GM18870 (cell line): ENCODE data around the gene MGAT4A.

ENCODE experiments used
- ATAC-seq: cut with Tn5 transposase; IDR thresholded peaks from one replicate; pipeline ENCODE4 v1.9.1; 2021; ENCODE audit warnings: moderate library complexity; ENCODE audit not compliant: unreplicated experiment

The MGAT4A gene

DNA sequence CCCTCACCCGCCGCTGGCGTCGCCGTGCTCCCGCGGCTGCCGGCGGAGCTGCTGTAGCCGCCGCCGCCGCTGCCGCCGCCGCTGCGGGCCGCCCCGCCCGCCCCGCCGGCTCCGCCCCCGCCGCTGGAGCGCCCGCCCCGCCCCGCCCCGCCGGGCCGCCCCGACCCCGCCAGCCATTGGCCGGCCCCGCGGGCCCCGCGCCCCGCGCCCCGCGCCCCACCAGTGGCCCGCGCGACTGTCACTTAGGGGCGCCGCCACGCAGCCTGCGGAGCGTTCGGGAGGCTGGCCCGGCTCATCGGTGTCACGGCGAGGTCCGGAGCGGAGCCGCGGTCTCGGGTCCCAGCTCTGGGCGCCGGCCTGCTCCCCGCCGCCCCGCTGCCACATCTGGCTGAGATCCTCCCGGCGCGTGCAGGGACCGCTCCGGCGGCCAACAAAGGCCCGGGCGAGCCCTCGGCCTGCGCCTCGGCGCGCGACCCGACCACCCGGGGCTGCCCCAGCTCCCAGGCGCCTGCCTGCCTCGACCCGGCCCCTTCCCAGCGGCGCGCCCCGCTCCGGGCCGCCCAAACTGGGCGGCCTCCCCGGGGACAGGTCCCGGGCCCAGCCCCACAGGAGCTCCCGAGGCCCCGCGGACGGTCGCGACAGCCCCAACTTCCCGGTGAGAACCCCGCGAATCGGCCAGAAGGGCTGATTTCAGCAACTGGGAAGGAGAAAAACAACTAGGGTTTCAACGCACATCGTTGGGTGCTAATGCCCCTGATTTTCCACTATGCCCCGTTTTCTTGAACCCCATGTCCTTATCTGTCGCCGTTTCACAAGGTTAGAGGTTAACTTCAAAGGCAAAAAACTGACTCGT, at the start of gene MGAT4A:
MGAT4A (minus strand) TSS at position 92 of the 853 bp plus-strand sequence. CDS start 4,800 bp downstream, outside the sequence.
- ATAC-seq = peak; percentile 52

- no peak for ATAC-seq
Measured at GRCh38 chr2:98778741-98779483, 48.0 kb upstream of the MGAT4A start.

DNA sequence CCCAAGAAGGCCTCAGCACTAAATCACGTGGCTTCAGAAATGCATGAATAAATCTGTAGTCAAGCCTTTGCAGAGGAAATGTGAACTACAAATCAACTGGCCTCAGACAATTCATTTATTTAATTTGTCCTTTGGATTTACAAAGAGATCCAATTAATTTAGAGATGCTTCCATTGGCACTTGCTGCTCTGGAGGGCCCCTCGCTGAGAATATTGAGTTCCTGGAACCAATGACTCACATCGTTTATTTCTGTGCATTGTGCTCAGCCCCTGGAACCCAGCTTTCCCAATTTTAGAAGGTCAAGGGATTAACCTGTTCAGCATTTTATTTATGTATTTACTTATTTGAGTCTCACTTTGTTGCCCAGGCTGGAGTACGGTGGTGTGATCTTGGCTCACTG, 47.2 kb upstream of the MGAT4A start:
- no peak for ATAC-seq

DNA sequence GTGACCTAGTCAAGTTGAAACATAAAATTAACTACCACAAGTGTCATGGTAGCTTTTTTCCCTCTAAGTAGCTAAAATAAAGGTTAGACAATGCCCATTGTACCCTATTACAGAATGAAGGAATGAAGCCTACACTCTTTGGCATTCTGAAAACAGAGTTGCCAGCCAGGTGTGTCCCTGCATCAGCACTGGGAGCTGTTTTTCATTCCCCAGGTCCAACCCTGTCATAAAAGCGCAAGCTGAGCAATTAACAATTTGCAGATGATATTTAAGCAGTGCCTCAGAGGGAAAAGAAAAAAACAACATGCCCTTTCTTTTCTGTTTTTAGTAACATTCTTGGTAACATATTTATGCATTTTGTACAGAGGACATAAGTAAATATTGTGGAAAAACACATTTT, 46.8 kb upstream of the MGAT4A start:
- no peak for ATAC-seq

DNA sequence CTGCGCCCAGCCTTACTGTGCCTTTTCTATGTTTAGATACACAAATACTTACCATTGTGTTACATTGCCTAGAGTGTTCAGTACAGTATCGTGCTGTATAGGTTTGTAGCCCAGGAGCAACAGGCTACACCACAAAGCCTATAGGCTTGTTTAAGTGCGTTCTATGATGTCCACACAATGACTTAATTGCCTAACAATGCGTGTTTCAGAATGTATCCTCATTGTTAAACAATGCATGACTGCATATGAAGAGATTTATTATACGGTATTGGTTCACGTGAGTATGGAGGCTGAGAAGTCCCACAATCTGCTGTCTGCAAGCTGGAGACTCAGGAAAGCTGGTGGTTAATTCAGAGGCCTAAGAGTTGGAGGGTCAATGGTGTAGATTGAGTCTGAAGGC, 46.1 kb upstream of the MGAT4A start:
- no peak for ATAC-seq

DNA sequence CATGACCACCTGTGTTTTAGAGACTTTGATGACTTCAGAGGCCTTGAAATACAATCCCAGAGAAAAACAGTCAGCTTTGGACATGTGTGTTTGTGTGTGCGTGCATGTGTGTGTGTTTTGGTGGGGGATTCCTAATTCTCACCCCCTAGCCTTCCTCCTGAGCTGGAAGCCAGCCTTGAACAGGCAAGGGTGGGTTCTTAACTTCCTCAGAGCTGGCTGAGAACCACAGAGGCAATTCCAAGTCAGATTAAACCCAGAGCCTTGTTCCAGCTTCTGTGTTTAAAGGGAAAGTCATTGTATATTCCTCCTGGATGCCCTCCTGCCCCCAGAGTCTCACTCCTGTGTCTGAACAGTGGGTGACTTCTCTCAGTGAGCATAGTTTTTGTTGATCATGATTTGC, 45.2 kb upstream of the MGAT4A start:
- no peak for ATAC-seq

DNA sequence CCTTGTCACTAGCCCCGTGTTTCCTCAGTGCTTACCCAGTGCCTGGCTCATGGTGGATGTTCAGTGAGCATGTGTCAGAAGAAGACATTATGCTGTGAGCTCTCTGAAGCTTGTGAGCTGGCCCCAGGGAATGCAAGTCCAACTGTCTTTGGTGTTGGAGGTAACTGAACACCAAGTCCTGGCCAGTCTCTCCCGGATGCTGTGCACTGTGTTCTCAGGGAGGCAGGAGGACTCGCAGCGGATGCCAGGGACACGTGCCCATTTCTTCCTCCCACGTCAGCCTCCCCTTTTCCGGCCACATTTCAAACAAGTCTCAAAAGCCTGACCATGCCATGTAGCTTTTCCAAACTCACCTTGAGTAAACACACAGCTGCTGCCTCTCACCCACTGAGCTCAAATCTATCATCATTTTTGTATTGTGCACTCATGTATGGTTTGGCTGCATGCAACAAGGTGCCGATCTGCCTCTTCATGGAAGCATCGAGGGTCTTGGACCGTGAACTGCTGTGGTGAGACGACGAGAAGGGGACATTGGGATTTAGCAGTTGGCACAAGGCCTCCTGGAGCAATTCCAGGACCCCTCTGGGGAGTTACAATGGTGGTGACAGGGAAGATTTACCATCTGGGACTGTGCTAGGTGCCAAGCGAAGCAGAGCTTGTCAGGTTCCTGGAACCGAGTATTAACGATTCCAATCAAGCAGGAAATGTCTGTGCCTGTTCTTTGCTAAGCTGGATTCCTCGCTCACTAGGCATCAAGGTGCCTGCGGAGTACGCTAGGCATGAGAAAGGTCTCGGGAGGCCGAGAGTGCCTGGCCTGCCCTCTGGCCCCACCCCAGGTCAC, 44.4 kb upstream of the MGAT4A start:
- ATAC-seq = no peak

- no peak for ATAC-seq
Measured at GRCh38 chr2:98773907-98774306, 43.0 kb upstream of the MGAT4A start.

DNA sequence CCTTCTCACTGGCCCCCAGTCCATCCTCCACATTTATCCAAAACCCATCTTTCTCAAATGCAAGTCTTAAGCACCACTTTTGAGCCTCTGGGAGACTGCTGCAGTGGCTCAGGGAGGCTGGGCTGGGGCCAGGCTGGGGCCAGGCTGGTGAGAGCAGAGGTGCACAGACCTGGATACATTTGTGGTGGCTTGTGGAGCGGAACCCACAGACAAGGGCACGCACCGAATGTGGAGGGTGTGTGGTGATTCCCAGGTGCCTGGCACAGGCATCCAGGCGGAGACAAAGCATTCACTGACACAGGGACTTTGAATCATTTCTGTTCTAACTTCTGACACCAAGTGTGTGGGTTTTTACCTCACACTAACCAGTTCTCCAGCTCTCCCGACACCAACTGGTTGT, 42.2 kb upstream of the MGAT4A start:
- no peak for ATAC-seq

DNA sequence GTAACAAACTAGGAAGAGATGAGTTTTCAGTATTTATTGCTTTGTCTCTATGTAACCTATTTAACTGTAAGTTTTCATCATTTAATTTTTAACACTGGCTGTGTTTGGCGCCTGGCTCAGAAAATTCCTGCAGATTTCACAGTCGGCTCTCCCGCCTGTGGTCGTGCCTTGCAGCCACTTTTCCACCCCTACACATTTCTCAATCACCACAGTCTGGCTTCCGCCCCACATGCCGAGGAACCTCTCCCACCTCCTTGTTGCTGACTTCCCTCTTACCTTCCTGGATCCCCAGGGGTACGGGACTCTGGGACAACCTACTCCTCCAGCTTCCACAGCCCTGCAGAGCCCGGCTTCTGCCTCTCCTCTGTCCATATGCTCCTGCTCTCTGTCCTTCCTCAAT, 41.6 kb upstream of the MGAT4A start:
- ATAC-seq = no peak

DNA sequence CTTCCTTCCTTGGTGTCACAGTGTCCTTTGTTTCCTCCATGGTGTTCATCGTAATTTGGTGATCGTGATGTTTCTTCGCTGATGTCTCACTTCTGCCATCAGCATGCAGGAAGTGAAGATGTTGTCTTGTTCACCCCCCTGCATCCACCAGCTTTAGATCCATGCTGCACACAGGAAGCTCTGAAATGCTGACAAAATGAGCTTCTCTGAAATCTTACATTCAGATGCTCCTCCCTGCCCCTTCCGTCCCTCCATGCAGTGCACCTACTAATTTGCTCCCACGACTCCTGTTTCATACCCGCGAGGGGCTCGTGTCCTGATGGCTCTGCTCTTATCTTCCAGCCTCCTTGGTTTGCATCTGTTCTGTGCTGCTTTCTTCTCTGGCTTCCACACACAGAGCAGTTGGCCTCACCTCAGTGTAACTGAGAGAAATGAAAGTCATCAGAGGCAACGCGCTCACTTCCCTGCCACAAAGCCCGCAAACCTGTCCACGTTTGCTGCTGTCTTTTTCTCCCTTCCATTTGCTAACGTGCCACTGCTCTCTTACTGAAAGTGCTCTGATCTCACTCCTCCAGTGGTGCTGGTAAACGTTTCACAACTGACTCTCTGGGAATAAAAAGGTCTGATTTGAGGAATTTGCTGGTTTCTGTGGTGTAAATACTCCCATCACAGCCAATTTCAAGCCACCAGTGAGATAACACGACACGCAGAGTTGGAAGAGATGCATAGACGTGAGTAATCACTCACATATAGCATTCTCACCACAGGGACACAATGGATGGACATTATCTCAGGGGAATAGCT, 41.0 kb upstream of the MGAT4A start:
- ATAC-seq = no peak

- no peak for ATAC-seq
Measured at GRCh38 chr2:98771264-98771663, 40.3 kb upstream of the MGAT4A start.

GRCh38 chr2:98769784-98770183, 38.9 kb upstream of the MGAT4A start:
- no peak for ATAC-seq

DNA sequence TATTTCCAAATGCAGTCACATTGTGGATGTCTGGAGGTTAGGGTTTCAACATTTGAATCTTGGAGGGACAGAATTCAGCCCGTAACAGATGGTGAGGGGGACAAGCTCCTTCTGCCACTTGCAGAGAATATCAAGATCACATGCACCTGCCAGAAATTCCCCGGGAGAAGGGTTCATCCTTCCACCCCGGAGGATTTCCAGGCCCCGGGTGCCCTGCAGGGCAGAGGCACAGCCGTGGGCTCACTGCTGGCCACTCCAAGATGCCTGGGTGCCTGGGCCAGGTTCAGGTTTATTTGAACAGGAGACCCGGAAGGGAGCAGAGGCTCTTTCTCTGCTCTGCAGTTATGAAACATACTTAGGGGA, 38.2 kb upstream of the MGAT4A start:
- no peak for ATAC-seq

DNA sequence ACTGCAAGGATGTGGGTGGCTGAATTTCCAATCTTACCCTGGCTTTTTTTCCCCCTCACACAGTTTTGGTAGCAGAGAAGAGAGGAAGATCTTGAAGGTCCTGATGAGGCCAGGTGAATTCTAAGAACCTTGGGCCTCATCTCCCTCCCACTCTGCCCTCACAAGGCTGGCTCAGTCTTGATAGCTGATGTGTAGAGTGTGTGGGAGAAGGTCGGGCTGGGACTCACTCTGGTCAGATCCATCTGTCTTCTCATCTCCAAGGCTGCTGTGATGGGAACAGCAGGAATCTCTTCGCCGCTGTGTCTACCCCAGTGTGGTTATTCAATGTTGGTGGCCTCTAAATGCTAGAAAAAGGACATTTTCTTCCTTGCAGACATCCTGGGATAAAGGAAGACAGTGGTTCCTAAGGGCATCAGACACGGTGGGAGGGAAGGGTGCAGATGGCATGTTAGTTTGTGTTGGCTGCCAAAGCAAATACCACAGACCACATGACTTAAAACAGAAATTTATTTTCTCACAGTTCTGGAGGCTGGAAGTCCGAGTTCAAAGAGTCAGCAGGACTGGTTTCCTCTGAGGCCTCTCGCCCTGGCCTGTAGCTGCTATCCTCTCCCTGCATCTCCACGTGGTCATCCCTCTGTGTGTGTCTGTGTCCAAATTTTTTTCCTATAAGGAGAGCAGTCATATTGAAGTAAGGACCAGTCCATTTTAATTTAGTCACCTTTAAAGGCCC, 37.6 kb upstream of the MGAT4A start:
- no peak for ATAC-seq

DNA sequence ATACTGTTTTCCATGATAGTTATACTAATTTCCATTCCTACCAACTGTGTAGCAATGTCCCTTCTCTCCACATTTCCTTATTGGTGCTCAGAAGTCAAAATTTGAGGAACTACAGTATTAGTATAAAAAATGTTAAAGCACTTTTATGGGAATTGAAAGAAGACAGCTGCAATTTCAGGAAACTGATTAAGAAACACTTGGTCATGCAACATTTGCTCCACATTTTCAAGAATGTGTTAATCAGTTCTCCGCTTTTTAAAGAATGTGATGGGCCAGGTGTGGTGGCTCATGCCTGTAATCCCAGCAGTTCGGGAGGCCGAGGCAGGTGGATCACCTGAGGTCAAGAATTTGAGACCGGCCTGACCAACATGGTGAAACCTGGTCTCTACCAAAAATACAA, 33.6 kb upstream of the MGAT4A start:
- ATAC-seq = no peak

DNA sequence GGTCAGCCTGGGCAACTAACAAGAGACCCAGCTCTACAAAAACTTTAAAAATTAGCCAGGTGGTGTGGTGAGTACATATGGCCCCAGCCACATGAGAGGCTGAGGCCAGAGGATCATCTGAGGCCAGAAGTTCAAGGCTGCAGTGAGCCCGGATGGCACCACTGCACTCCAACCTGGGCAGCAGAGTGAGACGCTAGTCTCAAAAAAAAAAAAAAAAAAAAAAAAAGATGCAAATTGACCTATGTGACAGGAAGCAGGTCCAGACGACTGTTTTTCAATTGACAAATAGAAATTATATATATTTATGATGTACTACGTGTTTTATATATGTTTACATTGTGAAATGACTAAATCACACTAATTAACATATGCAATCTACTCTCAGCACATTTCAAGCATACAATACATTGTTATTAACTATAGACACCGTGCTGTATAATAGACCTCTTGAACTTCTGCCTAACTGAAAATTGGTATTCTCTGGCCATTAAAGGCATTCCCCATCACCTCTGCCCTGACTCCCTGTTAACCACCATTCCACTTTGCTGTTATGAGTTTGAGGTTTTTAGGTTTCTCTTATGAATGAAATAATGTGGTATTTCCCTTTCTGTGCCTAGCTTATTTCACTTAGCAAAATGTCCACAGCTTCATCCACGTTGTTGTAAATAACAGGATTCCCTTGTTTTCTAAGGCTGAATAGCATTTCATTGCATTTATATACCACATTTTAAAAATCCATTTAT, 32.4 kb upstream of the MGAT4A start:
- ATAC-seq = no peak

GRCh38 chr2:98761909-98762308, 31.0 kb upstream of the MGAT4A start:
- ATAC-seq = no peak

GRCh38 chr2:98761267-98761781, 30.4 kb upstream of the MGAT4A start:
- no peak for ATAC-seq
